ENCODE data around the gene OSTF1.

GRCh38 chr9:75128535-75128934 lies 40.2 kb downstream of the OSTF1 start:
- no peak for TF ChIP-seq CTCF (conservative IDR thresholded peaks at IDR 0.05; ENCODE audit: low read length)
- no peak for TF ChIP-seq EZH2phosphoT487 (IDR thresholded peaks at IDR 0.05; ENCODE audit: borderline replicate concordance, low read depth, low read length)

Data from OCI-LY7 (cell line).